Measurements from ENCODE around the gene VANGL1.

DNA sequence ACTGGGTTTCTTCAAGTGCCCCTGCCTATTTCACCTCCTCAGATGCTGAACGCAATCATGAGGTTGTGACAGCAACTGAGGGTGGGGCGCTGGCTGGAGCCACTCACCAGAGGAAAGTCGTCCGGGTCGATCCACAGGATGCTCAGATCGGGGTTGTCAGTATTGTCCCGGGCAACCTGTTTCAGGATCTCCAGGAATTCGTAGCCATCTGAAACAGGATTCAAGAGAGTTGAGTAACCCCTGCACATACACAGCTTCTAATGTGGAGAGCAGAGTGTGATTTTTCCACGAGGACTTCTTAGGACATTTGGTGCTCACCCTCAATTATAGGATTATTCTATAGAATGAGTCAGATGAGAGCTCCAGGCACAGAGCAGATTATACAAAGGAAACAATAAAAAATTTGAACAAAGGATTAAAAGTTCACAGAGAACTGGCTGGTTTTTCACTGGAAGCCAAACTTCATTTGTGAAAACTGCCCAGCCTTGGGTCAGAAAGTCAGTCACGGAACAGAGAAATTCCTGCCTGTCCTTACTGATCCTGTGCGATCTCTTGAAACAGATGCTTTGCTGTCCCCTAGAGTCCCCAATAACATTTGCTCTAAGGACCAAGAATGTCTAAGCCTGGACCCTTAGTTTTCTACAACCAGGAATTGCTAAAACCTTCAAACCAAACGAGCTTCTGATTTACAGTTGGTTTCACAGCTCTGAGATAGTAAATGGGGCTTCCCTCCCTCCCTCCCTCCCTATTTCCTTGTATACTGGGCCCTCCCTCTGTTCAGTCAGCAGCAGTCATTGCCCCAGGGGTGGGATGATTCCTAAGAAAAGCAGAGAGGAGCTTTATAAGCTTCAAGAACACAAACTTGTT lies 63.5 kb downstream of the VANGL1 start:
- TF ChIP-seq EZH2 (IDR thresholded peaks at IDR 0.05) (no peak), EZH2phosphoT487 (IDR thresholded peaks at IDR 0.05) (no peak)
- TF ChIP-seq, protein P1, sequence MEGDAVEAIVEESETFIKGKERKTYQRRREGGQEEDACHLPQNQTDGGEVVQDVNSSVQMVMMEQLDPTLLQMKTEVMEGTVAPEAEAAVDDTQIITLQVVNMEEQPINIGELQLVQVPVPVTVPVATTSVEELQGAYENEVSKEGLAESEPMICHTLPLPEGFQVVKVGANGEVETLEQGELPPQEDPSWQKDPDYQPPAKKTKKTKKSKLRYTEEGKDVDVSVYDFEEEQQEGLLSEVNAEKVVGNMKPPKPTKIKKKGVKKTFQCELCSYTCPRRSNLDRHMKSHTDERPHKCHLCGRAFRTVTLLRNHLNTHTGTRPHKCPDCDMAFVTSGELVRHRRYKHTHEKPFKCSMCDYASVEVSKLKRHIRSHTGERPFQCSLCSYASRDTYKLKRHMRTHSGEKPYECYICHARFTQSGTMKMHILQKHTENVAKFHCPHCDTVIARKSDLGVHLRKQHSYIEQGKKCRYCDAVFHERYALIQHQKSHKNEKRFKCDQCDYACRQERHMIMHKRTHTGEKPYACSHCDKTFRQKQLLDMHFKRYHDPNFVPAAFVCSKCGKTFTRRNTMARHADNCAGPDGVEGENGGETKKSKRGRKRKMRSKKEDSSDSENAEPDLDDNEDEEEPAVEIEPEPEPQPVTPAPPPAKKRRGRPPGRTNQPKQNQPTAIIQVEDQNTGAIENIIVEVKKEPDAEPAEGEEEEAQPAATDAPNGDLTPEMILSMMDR (IDR thresholded peaks at IDR 0.05) = no peak

All from neural progenitor cell (in vitro differentiated cells).